GM19452 (cell line): ENCODE results near the gene OMA1.
A peak's percentile ranks its signal among the peaks of the same experiment; 100 is the strongest.
"Not testable (repeated sequence)": the region's sequence is repeated elsewhere in the genome, so short reads cannot be mapped to it uniquely, and the experiment has no call there.

Experiments used
- ATAC-seq: cut with Tn5 transposase; IDR thresholded peaks from one replicate; pipeline ENCODE4 v1.9.1; 2021; ENCODE audit not compliant: unreplicated experiment

OMA1 gene

GRCh38 chr1:58546520-58547308 is at the start of gene OMA1:
Gene OMA1, minus strand, starts transcription at chr1:58546726. Its CDS starts 7,432 bp downstream, at chr1:58539294.
- peak; percentile 91 for ATAC-seq

GRCh38 chr1:58594546-58594945 is 48.0 kb upstream of the OMA1 start:
- no peak for ATAC-seq

- ATAC-seq = no peak
Measured at GRCh38 chr1:58592522-58593134, 46.1 kb upstream of the OMA1 start.

- ATAC-seq = no peak
Measured at GRCh38 chr1:58591806-58592205, 45.3 kb upstream of the OMA1 start.

GRCh38 chr1:58590019-58590418 is 43.5 kb upstream of the OMA1 start:
- ATAC-seq = no peak

- ATAC-seq = no peak
Measured at GRCh38 chr1:58588396-58588795, 41.9 kb upstream of the OMA1 start.

GRCh38 chr1:58587667-58588066 is 41.1 kb upstream of the OMA1 start:
- no peak for ATAC-seq

- no peak for ATAC-seq
Measured at GRCh38 chr1:58586271-58586670, 39.7 kb upstream of the OMA1 start.

- ATAC-seq = no peak
Measured at GRCh38 chr1:58585581-58586151, 39.1 kb upstream of the OMA1 start.

GRCh38 chr1:58585166-58585565 is 38.6 kb upstream of the OMA1 start:
- ATAC-seq = no peak

GRCh38 chr1:58584082-58584895 is 37.8 kb upstream of the OMA1 start:
- ATAC-seq = peak; percentile 70

GRCh38 chr1:58583496-58583895 is 37.0 kb upstream of the OMA1 start:
- no peak for ATAC-seq

GRCh38 chr1:58582143-58582542 is 35.6 kb upstream of the OMA1 start:
- not testable (repeated sequence) for ATAC-seq

GRCh38 chr1:58581641-58582040 is 35.1 kb upstream of the OMA1 start:
- no peak for ATAC-seq

- no peak for ATAC-seq
Measured at GRCh38 chr1:58580186-58580585, 33.7 kb upstream of the OMA1 start.

GRCh38 chr1:58577654-58578030 is 31.1 kb upstream of the OMA1 start:
- no peak for ATAC-seq

- ATAC-seq = no peak
Measured at GRCh38 chr1:58576727-58577653, 30.5 kb upstream of the OMA1 start, which contains the start of gene TACSTD2. Gene TACSTD2, minus strand, starts transcription at chr1:58577252. Its CDS starts 96 bp downstream, at chr1:58577156.

GRCh38 chr1:58576325-58576726 is 29.8 kb upstream of the OMA1 start:
- ATAC-seq = no peak

GRCh38 chr1:58575551-58576324 is 29.2 kb upstream of the OMA1 start:
- no peak for ATAC-seq
